ENCODE measurements around the gene OVCH1. TPM values are rescaled to one million over a fixed set of nuclear protein-coding genes. Genes with fewer than 3 reads are reported as not detected.
A peak's percentile ranks its signal among the peaks of the same experiment; 100 is the strongest.
"Not testable (repeated sequence)": the region's sequence is repeated elsewhere in the genome, so short reads cannot be mapped to it uniquely, and the experiment has no call there.

Gene OVCH1
- total RNA-seq, 1 donor from 2014 or later: 0.24 TPM

DNA sequence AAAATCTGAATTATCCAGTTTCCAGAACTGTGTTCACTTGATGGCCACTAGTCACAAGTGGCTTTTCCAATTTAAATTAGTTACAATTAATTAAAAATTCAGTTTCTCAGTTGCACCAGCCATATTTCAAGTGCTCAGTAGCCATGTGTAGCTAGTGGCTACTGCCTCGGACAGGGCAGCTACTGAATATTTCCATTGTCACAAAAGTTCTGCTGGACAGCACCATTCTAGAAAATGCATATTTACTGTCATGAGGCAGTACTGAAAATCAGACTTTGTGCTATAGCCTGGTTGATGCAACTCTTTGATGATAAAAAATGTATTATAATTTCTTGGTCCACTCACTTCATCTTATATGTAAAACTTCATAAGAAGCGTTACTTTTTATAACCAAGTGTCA, 11.5 kb upstream of the OVCH1 start:
- DNase-seq (ENCODE audit: missing footprints) (no peak), ATAC-seq (no peak)
- intact Hi-C loops (cut with DNase I): no loop called here

DNA sequence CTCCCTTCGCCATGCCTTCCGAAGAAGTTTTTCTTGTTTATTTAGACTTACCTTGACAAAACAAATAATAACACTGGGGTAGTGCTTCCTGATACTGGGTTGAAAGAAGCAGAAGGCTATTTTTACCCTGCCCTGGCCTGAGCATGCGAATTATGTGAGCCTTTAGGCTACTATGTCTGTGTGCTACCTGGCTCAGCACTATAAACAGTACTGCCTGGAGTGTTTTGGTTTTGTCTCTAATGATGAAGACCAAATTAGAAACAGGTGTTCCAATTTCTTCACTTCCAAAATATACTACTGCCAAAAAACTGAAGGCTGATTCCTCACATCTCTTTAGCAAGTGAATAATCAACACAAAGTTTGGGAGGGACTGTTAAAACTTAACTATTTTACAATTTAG, 7.6 kb upstream of the OVCH1 start:
- ATAC-seq (no peak), DNase-seq (ENCODE audit: missing footprints) (no peak)
- intact Hi-C loops (cut with DNase I): no loop called here

DNA sequence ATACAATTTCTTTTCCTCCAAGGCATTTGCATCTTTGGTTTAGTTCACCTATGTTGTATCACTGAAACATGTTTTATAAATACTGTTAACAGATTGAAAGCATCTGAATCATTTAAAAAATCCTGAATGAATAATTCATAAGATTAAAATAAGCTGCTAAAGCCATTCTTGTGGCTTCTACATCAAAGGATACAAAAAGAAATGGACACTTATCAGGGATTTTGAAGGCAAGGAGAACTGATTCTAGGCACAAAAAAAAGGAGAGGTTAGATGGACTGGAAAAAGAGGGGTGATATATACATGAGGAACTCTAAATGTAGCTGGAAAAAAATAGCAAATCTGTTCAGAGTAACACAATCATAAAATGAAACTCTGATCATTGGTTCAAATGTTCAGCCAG, 5.8 kb upstream of the OVCH1 start:
- no peak for ATAC-seq
- no peak for DNase-seq (ENCODE audit: missing footprints)
- intact Hi-C loops (cut with DNase I): no loop called here

DNA sequence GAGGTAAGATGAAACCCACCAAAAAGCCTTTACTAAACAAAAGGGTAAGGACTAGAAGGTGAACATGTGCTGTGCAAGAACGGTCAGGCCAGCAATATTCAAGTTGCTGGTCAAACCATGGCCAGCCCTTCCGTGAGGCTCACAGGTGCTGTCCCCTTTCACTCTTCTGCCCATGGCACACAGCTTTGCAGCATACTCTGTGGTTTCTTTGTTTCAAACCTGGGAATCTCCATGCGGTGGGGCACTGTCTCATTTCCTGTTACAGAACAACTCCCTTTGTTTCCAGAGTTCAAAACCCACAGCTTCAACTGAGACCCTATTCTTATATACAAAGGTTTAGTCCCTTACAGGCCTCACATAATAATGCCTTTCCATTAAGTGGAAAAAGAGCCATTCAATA, 1.7 kb upstream of the OVCH1 start:
- intact Hi-C loops (cut with DNase I): no loop called here
- no peak for DNase-seq (ENCODE audit: missing footprints)
- ATAC-seq: no peak

DNA sequence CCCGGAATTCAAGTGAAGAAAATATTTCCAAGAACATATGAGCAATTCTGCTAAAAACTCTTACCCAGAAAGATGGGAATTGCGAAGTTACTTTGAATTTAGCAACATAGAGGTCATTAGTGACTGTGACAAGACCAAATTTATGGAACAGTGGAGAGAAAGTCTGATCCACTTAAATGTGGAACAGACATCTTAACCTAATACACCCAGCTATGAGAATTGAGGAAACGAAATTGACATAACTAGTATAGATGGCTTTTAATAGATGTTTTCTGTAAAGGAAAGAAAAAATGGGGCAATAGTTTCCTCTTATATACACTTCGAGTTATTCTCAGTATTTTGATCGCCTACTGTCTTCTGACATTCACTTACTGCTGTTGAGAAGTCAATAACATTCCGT, 4.6 kb downstream of the OVCH1 start:
- intact Hi-C loops (cut with DNase I): no loop called here
- ATAC-seq (no peak), DNase-seq (ENCODE audit: missing footprints) (no peak)

DNA sequence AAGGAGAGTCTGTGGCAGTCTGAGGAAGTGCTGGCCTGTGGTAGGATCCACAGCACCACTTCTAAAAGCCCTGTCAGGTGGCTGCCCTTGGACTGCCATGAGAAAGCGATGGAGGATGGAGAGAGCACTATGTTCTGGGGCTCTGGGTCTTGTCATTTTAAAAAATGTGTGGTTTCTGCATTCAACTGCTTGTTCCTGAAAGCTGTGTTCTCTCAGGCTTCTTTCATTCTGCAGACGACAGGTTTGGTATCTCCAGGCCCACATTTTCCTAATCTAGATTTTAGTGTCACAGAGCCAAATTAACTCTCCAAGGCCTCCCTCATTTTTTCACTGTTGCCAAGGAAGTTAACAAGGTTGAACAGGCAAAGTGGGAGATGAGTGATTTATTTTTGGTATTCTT, 10.5 kb downstream of the OVCH1 start:
- intact Hi-C loops (cut with DNase I): no loop called here

DNA sequence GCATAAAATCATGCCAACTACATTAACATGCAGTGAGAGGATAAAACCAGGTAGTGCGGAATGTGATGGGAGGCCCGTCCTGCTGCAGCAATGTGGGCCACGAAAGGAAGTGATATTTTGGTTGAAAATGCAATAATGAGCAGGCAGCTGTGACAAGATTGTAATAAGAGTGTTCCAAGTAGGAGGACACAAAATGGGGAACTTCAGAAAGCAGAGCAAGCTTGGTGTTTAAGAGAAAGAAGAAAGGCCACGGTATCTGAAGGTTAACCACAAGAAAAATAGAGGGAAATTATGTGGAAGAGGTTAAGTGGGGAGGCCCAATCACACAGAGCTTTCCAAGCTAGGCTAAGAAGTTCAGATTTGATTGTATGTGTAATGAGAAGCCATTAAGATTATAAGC, 34.3 kb downstream of the OVCH1 start:
- ATAC-seq (no peak), DNase-seq (ENCODE audit: missing footprints) (no peak)
- intact Hi-C loops (cut with DNase I): no loop called here

More for the DNA sequence above, 10.5 kb downstream of the OVCH1 start:
- DNase-seq (ENCODE audit: missing footprints) (no peak), ATAC-seq (no peak)

DNA sequence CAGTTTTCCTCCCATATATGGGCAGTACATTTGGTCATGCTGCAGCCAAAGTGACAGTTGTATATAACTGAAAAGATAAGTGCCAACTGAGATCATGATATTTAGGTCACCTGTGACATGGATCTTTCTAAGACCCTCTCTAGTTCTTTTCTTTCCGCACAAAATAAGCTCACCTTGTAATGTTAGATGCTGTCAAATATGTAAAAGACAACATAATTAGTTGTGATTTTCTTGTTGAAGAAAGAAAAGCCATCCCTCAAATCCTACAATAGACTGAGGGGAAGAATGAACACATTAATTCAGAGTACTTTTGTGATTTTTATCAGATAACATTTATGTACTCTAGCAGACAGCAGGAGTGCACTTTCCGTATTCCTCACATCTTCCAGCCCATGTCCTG, 37.4 kb downstream of the OVCH1 start:
- DNase-seq (ENCODE audit: missing footprints): no peak
- ATAC-seq: no peak
- intact Hi-C loops (cut with DNase I): no loop called here

DNA sequence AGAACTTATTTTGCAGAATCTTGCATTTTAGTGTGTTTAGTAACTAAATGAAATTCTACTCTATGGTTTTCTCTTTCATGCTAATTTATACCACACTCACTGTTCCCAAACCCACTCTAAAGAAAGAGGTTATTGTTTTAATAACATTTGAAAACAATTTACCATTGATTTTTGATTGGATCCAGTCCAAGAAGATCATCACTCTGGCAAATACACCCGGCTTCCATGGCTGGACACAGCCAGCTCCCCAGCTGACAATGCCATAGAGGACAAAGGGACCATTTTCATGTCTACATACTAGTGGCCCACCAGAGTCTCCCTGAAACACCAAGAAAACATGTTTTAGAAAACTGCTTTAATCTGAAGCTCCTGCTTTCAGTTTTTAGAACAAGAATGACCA, 42.4 kb downstream of the OVCH1 start:
- intact Hi-C loops (cut with DNase I): no loop called here
- ATAC-seq (no peak), DNase-seq (ENCODE audit: missing footprints) (no peak)

DNA sequence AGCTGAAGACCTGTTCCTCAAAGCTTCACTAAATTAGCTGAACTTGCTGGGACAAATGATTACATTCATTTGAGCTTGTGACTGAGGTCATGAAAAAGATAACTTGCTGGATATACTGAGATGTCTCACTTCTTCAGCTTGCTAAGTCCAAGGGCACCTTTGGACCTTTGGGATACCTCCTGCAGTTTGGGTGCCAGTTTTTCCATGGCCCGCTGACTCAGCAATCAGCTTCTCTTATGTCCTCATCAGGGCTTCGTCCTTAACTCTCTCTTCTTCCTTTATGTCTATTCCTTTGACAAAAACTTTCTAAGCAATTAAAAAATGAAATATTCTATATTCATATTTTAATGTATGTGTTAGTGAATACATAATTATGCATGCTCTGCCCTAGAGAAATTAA, 45.6 kb downstream of the OVCH1 start:
- no peak for ATAC-seq
- intact Hi-C loops (cut with DNase I): no loop called here
- DNase-seq (ENCODE audit: missing footprints): no peak

DNA sequence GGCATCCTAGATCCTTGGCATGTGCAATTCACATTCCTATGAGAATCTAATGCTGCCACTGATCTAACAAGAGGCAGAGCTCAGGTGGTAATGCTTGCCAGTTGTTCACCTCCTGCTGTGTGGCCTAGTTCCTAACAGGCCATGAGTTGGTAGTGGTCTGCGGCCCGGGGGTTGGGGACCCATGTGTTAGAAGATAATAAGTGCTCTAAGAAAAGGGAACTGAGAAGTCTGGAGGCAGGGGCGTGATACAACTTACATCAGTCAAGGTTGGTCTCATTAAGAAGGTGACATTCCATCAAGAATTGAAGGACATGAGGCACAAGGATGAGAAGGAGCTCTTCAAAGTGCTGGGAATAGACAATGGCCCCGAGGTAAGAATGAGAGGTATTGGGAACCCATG, 49.3 kb downstream of the OVCH1 start:
- ATAC-seq (no peak), DNase-seq (ENCODE audit: missing footprints) (no peak)
- intact Hi-C loops (cut with DNase I): no loop called here

DNA sequence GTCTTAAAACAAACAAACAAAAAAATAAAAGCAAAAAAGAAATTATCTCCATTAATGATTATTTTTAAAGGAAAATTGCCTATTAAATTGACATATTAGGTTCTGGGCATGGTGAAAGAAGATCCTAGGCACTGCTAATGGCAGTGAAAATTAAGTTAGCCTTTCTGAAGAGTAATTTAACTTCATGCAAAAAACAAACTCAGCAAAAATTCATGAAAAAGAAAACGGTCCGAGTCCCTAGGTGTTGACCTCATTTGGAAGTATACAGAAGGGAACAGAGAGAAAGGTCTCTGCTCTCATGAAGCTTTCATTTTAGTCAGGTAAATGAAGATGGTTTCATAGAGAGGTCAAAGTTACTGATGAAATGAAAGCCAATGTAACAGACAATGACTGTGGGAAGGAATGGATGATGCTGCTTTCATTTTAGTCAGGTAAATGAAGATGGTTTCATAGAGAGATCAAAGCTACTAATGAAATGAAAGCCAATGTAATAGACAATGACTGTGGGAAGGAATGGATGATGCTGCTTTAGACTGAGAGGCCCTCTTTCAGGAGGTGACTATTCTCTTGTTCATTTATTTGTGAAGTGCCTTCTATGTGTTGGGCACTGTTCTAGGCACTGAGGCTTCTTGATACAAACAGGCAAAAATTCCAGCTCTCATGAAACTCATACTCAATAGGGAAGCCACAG, 50.1 kb downstream of the OVCH1 start:
- no peak for DNase-seq (ENCODE audit: missing footprints)
- intact Hi-C loops (cut with DNase I): no loop called here
- no peak for ATAC-seq

DNA sequence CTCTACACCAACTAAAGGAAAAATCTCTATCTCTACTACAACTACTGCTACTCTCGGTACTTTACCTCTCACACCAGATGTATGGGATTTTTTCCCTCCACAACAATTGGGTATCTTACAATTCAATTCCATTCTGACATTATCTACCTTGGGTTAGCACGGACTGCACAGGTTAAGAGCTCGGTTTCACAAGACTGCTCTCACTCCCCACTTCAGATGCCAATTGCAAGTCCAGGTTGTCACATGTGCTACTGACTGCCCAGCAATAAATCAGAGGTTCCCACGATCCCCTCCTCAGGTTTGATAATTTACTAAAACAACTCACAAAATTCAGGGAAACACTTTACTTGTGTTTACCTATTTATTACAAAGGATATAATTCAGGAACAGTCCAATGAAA, 58.0 kb downstream of the OVCH1 start:
- intact Hi-C loops (cut with DNase I): no loop called here
- no peak for DNase-seq (ENCODE audit: missing footprints)
- ATAC-seq: no peak

DNA sequence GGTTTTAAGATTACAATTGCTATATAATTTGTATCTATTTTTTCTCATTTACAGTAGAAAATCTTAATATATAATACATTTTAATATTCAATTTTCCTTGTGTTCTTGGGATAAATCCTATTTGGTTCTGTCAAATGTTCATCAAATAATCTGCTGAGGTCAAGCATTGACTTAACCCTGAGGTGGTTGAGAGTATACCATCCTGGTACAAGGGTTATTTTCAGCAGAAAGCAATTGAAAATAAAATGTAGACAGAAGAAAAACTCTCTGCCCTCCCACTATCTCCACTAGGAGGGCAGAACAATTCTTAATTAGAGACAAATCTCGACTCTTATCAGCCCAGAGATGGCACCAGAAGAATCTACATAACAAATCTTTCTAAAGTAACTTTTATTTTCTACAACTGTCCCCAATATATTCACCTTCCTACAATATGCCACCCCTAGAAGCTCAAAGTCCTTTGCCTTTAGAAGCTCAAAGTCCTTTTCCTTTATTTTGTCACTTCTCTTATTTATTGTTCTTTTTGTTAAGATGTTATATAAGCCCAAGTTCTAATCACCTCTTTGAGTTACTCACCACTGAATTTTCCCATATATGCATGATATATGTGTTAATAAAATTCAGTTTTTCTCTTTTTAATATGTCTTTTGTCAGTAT, 58.6 kb downstream of the OVCH1 start:
- no peak for ATAC-seq
- DNase-seq (ENCODE audit: missing footprints): no peak
- intact Hi-C loops (cut with DNase I): no loop called here

DNA sequence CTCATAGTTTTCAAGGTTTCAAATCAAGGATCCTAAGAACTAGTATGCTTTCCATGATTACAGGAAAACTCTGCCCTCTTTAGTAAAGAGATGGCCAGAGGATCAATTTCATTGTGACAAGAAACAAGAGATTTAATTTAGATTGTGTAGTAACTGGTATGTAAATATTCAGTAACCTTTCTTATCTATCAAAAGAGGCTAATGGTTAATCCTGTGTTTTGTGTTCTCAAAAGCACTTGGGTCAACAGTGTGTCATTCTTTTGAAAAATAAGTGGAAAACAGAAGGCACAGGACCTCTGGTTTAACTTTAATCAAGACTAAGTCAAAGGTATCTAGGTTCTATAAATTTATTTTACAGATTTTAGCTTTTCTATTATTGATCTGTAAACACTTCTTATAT, 59.9 kb downstream of the OVCH1 start:
- no peak for ATAC-seq
- no peak for DNase-seq (ENCODE audit: missing footprints)
- intact Hi-C loops (cut with DNase I): no loop called here

DNA sequence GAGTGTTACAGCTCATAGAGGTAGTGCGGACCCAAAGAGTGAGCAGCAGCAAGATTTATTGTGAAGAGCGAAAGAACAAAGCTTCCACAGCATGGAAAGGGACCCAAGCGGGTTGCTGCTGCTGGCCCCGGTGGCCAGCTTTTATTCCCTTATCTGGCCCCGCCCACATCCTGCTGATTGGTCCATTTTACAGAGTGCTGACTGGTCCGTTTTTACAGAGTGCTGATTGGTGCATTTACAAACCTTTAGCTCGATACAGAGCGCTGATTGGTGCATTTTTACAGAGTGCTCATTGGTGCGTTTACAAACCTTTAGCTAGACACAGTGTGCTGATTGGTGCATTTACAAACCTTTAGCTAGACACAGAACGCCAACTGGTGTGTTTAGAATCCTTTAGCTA, 60.7 kb downstream of the OVCH1 start:
- DNase-seq (ENCODE audit: missing footprints); ATAC-seq; intact Hi-C loops (cut with DNase I): not testable (repeated sequence)

DNA sequence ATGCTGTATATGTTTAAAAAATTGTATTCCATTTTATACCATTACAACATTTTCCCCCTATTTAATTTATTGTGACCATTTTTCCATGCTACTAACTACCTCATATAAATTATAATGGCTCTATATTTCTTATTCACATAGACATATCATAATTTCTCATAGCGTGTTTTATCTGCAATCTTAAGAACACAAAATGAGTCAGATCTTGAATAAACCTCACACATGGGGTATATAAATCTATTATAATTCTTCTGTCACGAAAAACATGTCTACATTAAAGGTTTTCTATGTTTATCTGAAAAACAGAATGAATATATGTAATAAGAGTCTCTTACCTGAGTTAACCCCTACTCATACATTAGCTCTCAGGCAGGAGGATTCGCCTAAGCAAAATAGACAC, 66.0 kb downstream of the OVCH1 start:
- ATAC-seq (no peak), DNase-seq (ENCODE audit: missing footprints) (no peak)
- intact Hi-C loops (cut with DNase I): no loop called here

DNA sequence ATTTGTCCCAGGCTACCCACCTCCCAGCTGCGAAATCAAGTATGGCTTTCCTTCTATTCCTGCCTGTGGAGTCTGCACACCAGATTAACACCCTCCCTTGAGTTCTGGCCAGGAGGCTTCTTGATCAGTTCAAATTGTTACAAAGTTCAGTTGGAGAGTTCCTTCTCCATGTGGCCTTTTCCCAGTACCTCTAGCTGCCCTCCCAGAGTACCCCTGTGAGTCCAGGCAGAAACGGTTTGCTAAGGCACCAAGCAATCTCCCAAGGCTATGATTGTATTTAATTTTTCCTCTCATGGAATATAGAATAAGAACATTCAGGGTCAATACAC, 66.8 kb downstream of the OVCH1 start:
- DNase-seq (ENCODE audit: missing footprints) (no peak), ATAC-seq (no peak)
- intact Hi-C loops (cut with DNase I): no loop called here

DNA sequence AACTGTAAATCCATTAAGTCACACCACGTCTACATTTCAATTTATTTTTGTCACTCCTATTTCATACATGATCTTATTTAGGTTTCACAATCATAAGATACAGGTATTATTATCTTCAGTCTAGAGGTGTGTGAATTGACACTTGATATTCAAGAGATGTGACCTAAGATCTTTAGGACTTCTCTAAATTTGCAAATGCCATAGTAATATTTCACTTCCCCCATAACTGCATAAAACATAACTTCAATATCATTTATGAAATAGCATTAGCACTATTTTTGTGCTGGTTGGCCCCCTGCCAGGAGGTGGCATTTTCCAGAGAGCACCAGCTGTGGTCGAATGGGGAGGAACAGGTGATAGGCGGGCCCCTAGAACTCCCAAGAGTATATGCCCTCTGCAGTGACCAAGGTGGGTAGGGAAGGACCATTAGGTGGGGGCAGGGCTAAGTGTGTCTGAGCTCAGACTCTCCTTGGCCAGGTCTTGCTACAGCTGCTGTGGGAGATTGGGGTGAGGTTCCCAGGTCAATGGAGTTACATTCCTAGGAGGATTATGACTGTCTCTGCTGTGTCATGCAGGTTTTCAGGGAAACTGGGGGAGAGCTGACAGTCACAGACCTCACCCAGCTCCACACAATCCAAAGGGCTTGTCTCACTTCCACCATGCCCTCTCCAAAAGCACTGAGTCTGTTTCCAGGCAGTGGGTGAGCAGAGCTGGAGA, 67.3 kb downstream of the OVCH1 start:
- intact Hi-C loops (cut with DNase I): no loop called here
- DNase-seq (ENCODE audit: missing footprints) (no peak), ATAC-seq (no peak)

DNA sequence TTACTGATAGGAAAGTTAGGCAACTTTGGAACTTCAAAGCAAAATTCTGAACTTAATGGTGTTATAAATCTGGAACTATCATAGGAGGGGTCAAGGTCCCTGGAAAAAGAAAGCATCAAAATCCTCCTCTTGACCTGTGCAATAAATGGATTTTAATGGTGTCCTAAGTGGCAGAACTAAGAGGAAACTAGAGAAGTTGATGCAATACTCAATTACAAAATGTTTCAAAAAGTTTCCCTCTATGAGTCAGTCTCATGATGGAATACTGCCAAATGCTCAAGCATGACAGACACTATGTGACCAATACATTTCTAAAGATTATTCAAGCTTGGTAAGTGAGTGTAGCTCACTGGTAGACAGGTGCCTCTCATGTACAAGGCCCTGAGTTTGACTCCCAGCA, 68.9 kb downstream of the OVCH1 start:
- ATAC-seq: peak; percentile 50
- no peak for DNase-seq (ENCODE audit: missing footprints)
- intact Hi-C loops (cut with DNase I): no loop called here
